Measurements from ENCODE around the gene GBGT1. TPM values are rescaled to one million over a fixed set of nuclear protein-coding genes. Genes with fewer than 3 reads are reported as not detected.
"Not testable (repeated sequence)": the region's sequence is repeated elsewhere in the genome, so short reads cannot be mapped to it uniquely, and the experiment has no call there.

The GBGT1 gene
- total RNA-seq: 1 to 10 TPM; 1.6 to 2.9 TPM

GRCh38 chr9:133163504-133164172, at the start of gene GBGT1:
Gene GBGT1 (minus strand): TSS chr9:133163914. CDS start chr9:133162412, 1,502 bp downstream.
- Mint-ChIP-seq H3K36me3 (no peaks in the 10 kb centered on the region), H3K27ac (no peak within 1 kb of the TSS), H3K27me3 (peaks cover 2% of the 10 kb centered on the region), H3K4me3 (peak within 1 kb of the TSS; percentile 82), H3K4me1 (no peaks in the 10 kb centered on the region), H3K9me3 (no peaks in the 10 kb centered on the region)
- DNase-seq: peak; percentile 29

GRCh38 chr9:133210609-133211008, 46.9 kb upstream of the GBGT1 start:
- no peaks in the 10 kb centered on the region for H3K9me3 Mint-ChIP-seq
- H3K36me3 Mint-ChIP-seq: no peaks in the 10 kb centered on the region
- H3K4me1 Mint-ChIP-seq: no peaks in the 10 kb centered on the region
- H3K27me3 Mint-ChIP-seq: peaks cover 44% of the 10 kb centered on the region
- no peak overlapping the region for H3K4me3 Mint-ChIP-seq
- H3K27ac Mint-ChIP-seq: no peak overlapping the region
- DNase-seq: no peak

GRCh38 chr9:133210202-133210532, 46.5 kb upstream of the GBGT1 start:
- Mint-ChIP-seq H3K27me3 (peaks cover 40% of the 10 kb centered on the region), H3K27ac (no peak overlapping the region), H3K9me3 (no peaks in the 10 kb centered on the region), H3K36me3 (no peaks in the 10 kb centered on the region), H3K4me3 (no peak overlapping the region), H3K4me1 (no peaks in the 10 kb centered on the region)
- DNase-seq: no peak

GRCh38 chr9:133209327-133210201, 45.9 kb upstream of the GBGT1 start:
- not testable (repeated sequence) for DNase-seq

GRCh38 chr9:133208880-133209300, 45.2 kb upstream of the GBGT1 start, which contains the start of gene OBP2B:
Gene OBP2B (minus strand): TSS chr9:133209250. CDS start chr9:133209199, 51 bp downstream.
- H3K4me3 Mint-ChIP-seq, H3K4me1 Mint-ChIP-seq, H3K9me3 Mint-ChIP-seq, H3K36me3 Mint-ChIP-seq, DNase-seq, H3K27ac Mint-ChIP-seq: not testable (repeated sequence)
- peaks cover 28% of the 10 kb centered on the region for H3K27me3 Mint-ChIP-seq

More at GRCh38 chr9:133209327-133210201, 45.9 kb upstream of the GBGT1 start:
- not testable (repeated sequence) for H3K4me1 Mint-ChIP-seq, H3K27ac Mint-ChIP-seq, H3K4me3 Mint-ChIP-seq, H3K36me3 Mint-ChIP-seq, H3K9me3 Mint-ChIP-seq
- H3K27me3 Mint-ChIP-seq: peaks cover 34% of the 10 kb centered on the region

GRCh38 chr9:133208171-133208879, 44.6 kb upstream of the GBGT1 start:
- peaks cover 24% of the 10 kb centered on the region for H3K27me3 Mint-ChIP-seq
- H3K4me3 Mint-ChIP-seq, DNase-seq, H3K9me3 Mint-ChIP-seq, H3K4me1 Mint-ChIP-seq, H3K36me3 Mint-ChIP-seq, H3K27ac Mint-ChIP-seq: not testable (repeated sequence)

GRCh38 chr9:133207540-133208170, 43.9 kb upstream of the GBGT1 start:
- Mint-ChIP-seq H3K36me3 (no peaks in the 10 kb centered on the region), H3K4me3 (no peak overlapping the region), H3K27ac (no peak overlapping the region), H3K27me3 (peaks cover 20% of the 10 kb centered on the region), H3K4me1 (no peaks in the 10 kb centered on the region), H3K9me3 (no peaks in the 10 kb centered on the region)
- DNase-seq: no peak

- Mint-ChIP-seq H3K27ac (no peak overlapping the region), H3K4me3 (no peak overlapping the region)
Measured at GRCh38 chr9:133207021-133207531, 43.4 kb upstream of the GBGT1 start.

GRCh38 chr9:133205996-133206931, 42.5 kb upstream of the GBGT1 start:
- Mint-ChIP-seq H3K4me1 (no peaks in the 10 kb centered on the region), H3K4me3 (no peak overlapping the region)

More at GRCh38 chr9:133207021-133207531, 43.4 kb upstream of the GBGT1 start:
- no peaks in the 10 kb centered on the region for H3K4me1 Mint-ChIP-seq
- no peak for DNase-seq
- H3K27me3 Mint-ChIP-seq: peaks cover 15% of the 10 kb centered on the region
- H3K9me3 Mint-ChIP-seq: no peaks in the 10 kb centered on the region
- no peaks in the 10 kb centered on the region for H3K36me3 Mint-ChIP-seq

GRCh38 chr9:133205481-133205887, 41.8 kb upstream of the GBGT1 start:
- not testable (repeated sequence) for H3K36me3 Mint-ChIP-seq, H3K27ac Mint-ChIP-seq, H3K4me1 Mint-ChIP-seq, H3K4me3 Mint-ChIP-seq, DNase-seq, H3K9me3 Mint-ChIP-seq
- H3K27me3 Mint-ChIP-seq: peaks cover 18% of the 10 kb centered on the region

More at GRCh38 chr9:133205996-133206931, 42.5 kb upstream of the GBGT1 start:
- H3K9me3 Mint-ChIP-seq: no peaks in the 10 kb centered on the region
- H3K36me3 Mint-ChIP-seq: no peaks in the 10 kb centered on the region
- H3K27ac Mint-ChIP-seq: no peak overlapping the region
- no peak for DNase-seq
- H3K27me3 Mint-ChIP-seq: peaks cover 11% of the 10 kb centered on the region

- DNase-seq: no peak
- no peak overlapping the region for H3K4me3 Mint-ChIP-seq
- no peak overlapping the region for H3K27ac Mint-ChIP-seq
- no peaks in the 10 kb centered on the region for H3K36me3 Mint-ChIP-seq
- no peaks in the 10 kb centered on the region for H3K9me3 Mint-ChIP-seq
- H3K4me1 Mint-ChIP-seq: peaks cover 2% of the 10 kb centered on the region
- peaks cover 19% of the 10 kb centered on the region for H3K27me3 Mint-ChIP-seq
Measured at GRCh38 chr9:133204993-133205336, 41.3 kb upstream of the GBGT1 start.

- Mint-ChIP-seq H3K36me3 (no peaks in the 10 kb centered on the region), H3K27ac (no peak overlapping the region), H3K27me3 (peaks cover 18% of the 10 kb centered on the region), H3K9me3 (no peaks in the 10 kb centered on the region), H3K4me3 (no peak overlapping the region), H3K4me1 (peaks cover 2% of the 10 kb centered on the region)
- DNase-seq: no peak
Measured at GRCh38 chr9:133204335-133204992, 40.8 kb upstream of the GBGT1 start.

GRCh38 chr9:133203506-133204075, 39.9 kb upstream of the GBGT1 start:
- Mint-ChIP-seq H3K27me3 (peaks cover 22% of the 10 kb centered on the region), H3K4me1 (peaks cover 2% of the 10 kb centered on the region), H3K4me3 (no peak overlapping the region), H3K9me3 (no peaks in the 10 kb centered on the region), H3K27ac (no peak overlapping the region), H3K36me3 (no peaks in the 10 kb centered on the region)
- no peak for DNase-seq
